ENCODE measurements around the gene RPA1. TPM values are rescaled to one million over a fixed set of nuclear protein-coding genes. Genes with fewer than 3 reads are reported as not detected.

Gene RPA1
- total RNA-seq (10 to 100 TPM; 11.9 to 29.5 TPM), polyA plus RNA-seq (10 to 100 TPM in 1 of 2 donors, 1 to 10 TPM in 1; 9.2 to 11.9 TPM)

DNA sequence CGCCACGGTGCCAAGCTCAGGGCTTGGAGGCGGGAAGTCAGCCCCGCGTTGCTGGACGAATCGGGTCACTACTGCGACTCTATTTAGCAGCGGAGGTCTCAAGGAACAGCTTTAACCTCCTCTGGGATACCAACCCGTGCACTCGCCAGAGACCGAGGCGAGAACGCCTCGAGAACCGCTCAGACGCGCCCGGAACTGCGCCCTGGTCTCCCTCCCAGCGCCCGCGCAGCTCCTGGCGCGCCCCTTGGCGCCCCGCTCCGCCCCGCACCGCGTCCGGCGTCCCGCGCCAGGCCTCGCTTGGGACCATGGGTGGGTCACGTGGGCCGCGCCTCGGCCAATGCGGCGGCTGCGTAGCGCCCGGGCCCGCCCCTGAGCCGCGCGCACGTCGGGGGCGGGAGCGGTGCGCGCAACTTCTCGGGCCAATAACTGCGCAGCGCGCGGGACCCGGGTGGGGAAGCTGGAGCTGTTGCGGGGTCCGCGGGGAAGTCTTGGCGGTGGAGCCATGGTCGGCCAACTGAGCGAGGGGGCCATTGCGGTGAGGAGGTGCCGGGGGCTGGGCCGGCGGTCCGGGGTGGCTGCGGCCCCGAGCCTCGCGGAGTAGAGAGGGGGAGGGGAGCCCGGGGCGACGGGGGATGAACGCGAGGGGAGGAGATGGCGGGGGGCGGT is at the start of gene RPA1, which contains the start of gene SMYD4:
RPA1 (plus strand) TSS at position 414 of the 666 bp plus-strand sequence; CDS start at position 503, 89 bp downstream.
SMYD4 (minus strand) TSS at position 311 of the 666 bp plus-strand sequence. CDS start 1,908 bp downstream, outside the sequence.
- H3K4me3 ChIP-seq (ENCODE audit: low read depth in 1 of 3, low read length in 3 of 3): peak within 1 kb of the TSS; percentile 68 to 91 (median 79)
- DNase-seq (ENCODE audit: low spot score): peak; percentile 89
- H3K9me3 ChIP-seq (ENCODE audit: control insufficient read depth in 4 of 4, low read length in 3 of 4): no peaks in the 10 kb centered on the region
- peaks cover 0 to 8% (median 3%) of the 10 kb centered on the region in 4 donors for H3K36me3 ChIP-seq (ENCODE audit: control insufficient read depth in 4 of 4, insufficient read depth in 3 of 4, low read depth in 1 of 4, low read length in 3 of 4)
- under 1% methylated on average over 83 of the region's 83 CpGs for WGBS
- TF ChIP-seq RAD21 (IDR thresholded peaks at IDR 0.05) (peak in 1 of 2 donors; percentile 6), EGR1 (IDR thresholded peaks at IDR 0.05; ENCODE audit: low read depth in 2 of 2) (no peak)
- H3K9ac ChIP-seq (ENCODE audit: low read depth in 1 of 2, low read length in 2 of 2): peak within 1 kb of the TSS; percentile 43 to 85
- H3K27me3 ChIP-seq (ENCODE audit: control insufficient read depth in 4 of 4, insufficient read depth in 4 of 4, low read length in 3 of 4): no peaks in the 10 kb centered on the region
- H3K27ac ChIP-seq (ENCODE audit: low read depth in 1 of 2, low read length in 2 of 2): peak within 1 kb of the TSS; percentile 62 to 80
- peaks cover 0 to 18% (median 15%) of the 10 kb centered on the region in 4 donors for H3K4me1 ChIP-seq (ENCODE audit: control insufficient read depth in 4 of 4, insufficient read depth in 4 of 4, low read length in 3 of 4)

DNA sequence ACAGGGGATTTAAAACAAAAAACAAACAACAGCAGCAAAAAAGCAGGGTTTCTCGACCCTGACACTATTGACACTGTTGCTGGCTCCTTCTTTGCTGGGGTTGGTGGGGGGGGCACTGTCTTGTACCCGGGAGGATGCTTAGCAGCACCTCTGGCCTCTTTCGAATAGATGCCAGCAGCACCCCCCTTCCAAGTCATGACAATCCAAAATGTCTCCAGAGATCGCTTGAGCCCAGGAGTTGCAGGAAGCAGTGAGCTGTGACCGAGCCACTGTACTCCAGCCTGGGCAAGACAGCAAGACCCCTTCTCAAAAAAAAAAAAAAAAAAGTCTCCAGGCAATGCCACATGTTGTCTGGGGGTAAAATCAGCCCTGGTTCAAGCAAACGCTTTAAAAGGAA is 47.6 kb upstream of the RPA1 start:
- Histone ChIP-seq H3K27me3 (ENCODE audit: control insufficient read depth in 4 of 4, insufficient read depth in 4 of 4, low read length in 3 of 4) (no peaks in the 10 kb centered on the region), H3K36me3 (ENCODE audit: control insufficient read depth in 4 of 4, insufficient read depth in 3 of 4, low read depth in 1 of 4, low read length in 3 of 4) (peaks cover 2 to 24% (median 16%) of the 10 kb centered on the region in 4 donors), H3K9me3 (ENCODE audit: control insufficient read depth in 4 of 4, low read length in 3 of 4) (no peaks in the 10 kb centered on the region), H3K4me3 (ENCODE audit: low read depth in 1 of 3, low read length in 3 of 3) (no peak overlapping the region), H3K27ac (ENCODE audit: low read depth in 1 of 2, low read length in 2 of 2) (peak overlapping the region; percentile 6 to 77), H3K9ac (ENCODE audit: low read depth in 1 of 2, low read length in 2 of 2) (no peak overlapping the region), H3K4me1 (ENCODE audit: control insufficient read depth in 4 of 4, insufficient read depth in 4 of 4, low read length in 3 of 4) (peaks cover 0 to 21% (median 10%) of the 10 kb centered on the region in 4 donors)
- no peak for TF ChIP-seq YY1 (IDR thresholded peaks at IDR 0.05)
- TF ChIP-seq, protein P1, sequence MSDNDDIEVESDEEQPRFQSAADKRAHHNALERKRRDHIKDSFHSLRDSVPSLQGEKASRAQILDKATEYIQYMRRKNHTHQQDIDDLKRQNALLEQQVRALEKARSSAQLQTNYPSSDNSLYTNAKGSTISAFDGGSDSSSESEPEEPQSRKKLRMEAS (IDR thresholded peaks at IDR 0.05): no peak
- no peak for TF ChIP-seq NR2F2 (IDR thresholded peaks at IDR 0.05)
- TF ChIP-seq, protein P2, sequence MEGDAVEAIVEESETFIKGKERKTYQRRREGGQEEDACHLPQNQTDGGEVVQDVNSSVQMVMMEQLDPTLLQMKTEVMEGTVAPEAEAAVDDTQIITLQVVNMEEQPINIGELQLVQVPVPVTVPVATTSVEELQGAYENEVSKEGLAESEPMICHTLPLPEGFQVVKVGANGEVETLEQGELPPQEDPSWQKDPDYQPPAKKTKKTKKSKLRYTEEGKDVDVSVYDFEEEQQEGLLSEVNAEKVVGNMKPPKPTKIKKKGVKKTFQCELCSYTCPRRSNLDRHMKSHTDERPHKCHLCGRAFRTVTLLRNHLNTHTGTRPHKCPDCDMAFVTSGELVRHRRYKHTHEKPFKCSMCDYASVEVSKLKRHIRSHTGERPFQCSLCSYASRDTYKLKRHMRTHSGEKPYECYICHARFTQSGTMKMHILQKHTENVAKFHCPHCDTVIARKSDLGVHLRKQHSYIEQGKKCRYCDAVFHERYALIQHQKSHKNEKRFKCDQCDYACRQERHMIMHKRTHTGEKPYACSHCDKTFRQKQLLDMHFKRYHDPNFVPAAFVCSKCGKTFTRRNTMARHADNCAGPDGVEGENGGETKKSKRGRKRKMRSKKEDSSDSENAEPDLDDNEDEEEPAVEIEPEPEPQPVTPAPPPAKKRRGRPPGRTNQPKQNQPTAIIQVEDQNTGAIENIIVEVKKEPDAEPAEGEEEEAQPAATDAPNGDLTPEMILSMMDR (IDR thresholded peaks at IDR 0.05; ENCODE audit: low read depth, low read length, missing input control): no peak
- no peak for TF ChIP-seq GABPA (IDR thresholded peaks at IDR 0.05 in 1 of 2, conservative IDR thresholded peaks at IDR 0.05 in 1 of 2)
- no peak for TF ChIP-seq HNF4A (conservative IDR thresholded peaks at IDR 0.05)
- no peak for TF ChIP-seq JUND (IDR thresholded peaks at IDR 0.05)
- WGBS: 84% methylated on average over 6 of the region's 6 CpGs
- no peak for DNase-seq (ENCODE audit: low spot score)

DNA sequence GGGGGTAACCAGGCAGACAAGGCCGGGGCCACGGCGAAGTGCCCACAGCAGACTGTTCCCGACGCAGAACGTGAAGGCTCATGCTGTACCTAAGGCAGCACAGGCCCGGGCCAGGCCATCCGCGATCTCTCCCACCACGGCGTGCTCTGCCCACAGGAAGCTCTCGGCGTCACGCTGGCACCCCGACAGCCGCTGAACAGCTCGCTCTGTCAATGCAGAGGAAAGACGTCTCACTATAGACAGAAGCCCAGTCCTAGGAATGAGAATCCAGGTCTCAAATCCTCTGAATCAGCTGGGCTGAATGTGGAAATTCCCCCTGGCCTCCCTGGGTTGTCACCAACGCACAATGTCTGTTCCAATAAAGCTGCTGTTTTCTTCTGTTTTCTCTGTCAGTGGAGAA is 46.5 kb upstream of the RPA1 start:
- peak overlapping the region; percentile 77 to 83 for H3K27ac ChIP-seq (ENCODE audit: low read depth in 1 of 2, low read length in 2 of 2)
- H3K27me3 ChIP-seq (ENCODE audit: control insufficient read depth in 4 of 4, insufficient read depth in 4 of 4, low read length in 3 of 4): no peaks in the 10 kb centered on the region
- H3K36me3 ChIP-seq (ENCODE audit: control insufficient read depth in 4 of 4, insufficient read depth in 3 of 4, low read depth in 1 of 4, low read length in 3 of 4): peaks cover 1 to 16% (median 10%) of the 10 kb centered on the region in 4 donors
- WGBS: 78% methylated on average over 19 of the region's 19 CpGs
- peaks cover 0 to 26% (median 12%) of the 10 kb centered on the region in 4 donors for H3K4me1 ChIP-seq (ENCODE audit: control insufficient read depth in 4 of 4, insufficient read depth in 4 of 4, low read length in 3 of 4)
- peak overlapping the region; percentile 56 to 79 for H3K9ac ChIP-seq (ENCODE audit: low read depth in 1 of 2, low read length in 2 of 2)
- no peak overlapping the region for H3K4me3 ChIP-seq (ENCODE audit: low read depth in 1 of 3, low read length in 3 of 3)
- no peak for DNase-seq (ENCODE audit: low spot score)
- no peaks in the 10 kb centered on the region for H3K9me3 ChIP-seq (ENCODE audit: control insufficient read depth in 4 of 4, low read length in 3 of 4)
- TF ChIP-seq, protein P3, sequence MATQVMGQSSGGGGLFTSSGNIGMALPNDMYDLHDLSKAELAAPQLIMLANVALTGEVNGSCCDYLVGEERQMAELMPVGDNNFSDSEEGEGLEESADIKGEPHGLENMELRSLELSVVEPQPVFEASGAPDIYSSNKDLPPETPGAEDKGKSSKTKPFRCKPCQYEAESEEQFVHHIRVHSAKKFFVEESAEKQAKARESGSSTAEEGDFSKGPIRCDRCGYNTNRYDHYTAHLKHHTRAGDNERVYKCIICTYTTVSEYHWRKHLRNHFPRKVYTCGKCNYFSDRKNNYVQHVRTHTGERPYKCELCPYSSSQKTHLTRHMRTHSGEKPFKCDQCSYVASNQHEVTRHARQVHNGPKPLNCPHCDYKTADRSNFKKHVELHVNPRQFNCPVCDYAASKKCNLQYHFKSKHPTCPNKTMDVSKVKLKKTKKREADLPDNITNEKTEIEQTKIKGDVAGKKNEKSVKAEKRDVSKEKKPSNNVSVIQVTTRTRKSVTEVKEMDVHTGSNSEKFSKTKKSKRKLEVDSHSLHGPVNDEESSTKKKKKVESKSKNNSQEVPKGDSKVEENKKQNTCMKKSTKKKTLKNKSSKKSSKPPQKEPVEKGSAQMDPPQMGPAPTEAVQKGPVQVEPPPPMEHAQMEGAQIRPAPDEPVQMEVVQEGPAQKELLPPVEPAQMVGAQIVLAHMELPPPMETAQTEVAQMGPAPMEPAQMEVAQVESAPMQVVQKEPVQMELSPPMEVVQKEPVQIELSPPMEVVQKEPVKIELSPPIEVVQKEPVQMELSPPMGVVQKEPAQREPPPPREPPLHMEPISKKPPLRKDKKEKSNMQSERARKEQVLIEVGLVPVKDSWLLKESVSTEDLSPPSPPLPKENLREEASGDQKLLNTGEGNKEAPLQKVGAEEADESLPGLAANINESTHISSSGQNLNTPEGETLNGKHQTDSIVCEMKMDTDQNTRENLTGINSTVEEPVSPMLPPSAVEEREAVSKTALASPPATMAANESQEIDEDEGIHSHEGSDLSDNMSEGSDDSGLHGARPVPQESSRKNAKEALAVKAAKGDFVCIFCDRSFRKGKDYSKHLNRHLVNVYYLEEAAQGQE (IDR thresholded peaks at IDR 0.05): no peak
- TF ChIP-seq NR2F2 (IDR thresholded peaks at IDR 0.05): no peak
- no peak for TF ChIP-seq JUND (IDR thresholded peaks at IDR 0.05)
- TF ChIP-seq, protein P2 (IDR thresholded peaks at IDR 0.05; ENCODE audit: low read depth, low read length, missing input control): no peak
- no peak for TF ChIP-seq TAF1 (conservative IDR thresholded peaks at IDR 0.05)
- no peak for TF ChIP-seq HNF4A (conservative IDR thresholded peaks at IDR 0.05)
- TF ChIP-seq, protein P4, sequence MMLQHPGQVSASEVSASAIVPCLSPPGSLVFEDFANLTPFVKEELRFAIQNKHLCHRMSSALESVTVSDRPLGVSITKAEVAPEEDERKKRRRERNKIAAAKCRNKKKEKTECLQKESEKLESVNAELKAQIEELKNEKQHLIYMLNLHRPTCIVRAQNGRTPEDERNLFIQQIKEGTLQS (IDR thresholded peaks at IDR 0.05): no peak
- TF ChIP-seq RAD21 (IDR thresholded peaks at IDR 0.05): no peak
- no peak for TF ChIP-seq FOXA1 (IDR thresholded peaks at IDR 0.05)
- TF ChIP-seq RXRA (IDR thresholded peaks at IDR 0.05): no peak
- TF ChIP-seq, protein P1 (IDR thresholded peaks at IDR 0.05): no peak
- TF ChIP-seq HNF4G (IDR thresholded peaks at IDR 0.05): no peak
